PC-9 (cell line): Measurements from ENCODE around the gene UPK1B. TPM values are rescaled to one million over a fixed set of nuclear protein-coding genes. Genes with fewer than 3 reads are reported as not detected.
"Not testable (repeated sequence)": the region's sequence is repeated elsewhere in the genome, so short reads cannot be mapped to it uniquely, and the experiment has no call there.

Experiments
- Bru-seq: library from RNA; stranded (reverse); fragments of 400-500 nt; gene quantifications from one replicate; lab custom pipeline; 2021; lab: Mats Ljungman, UMichigan
- BruChase-seq, 2 experiments: library from RNA; stranded (reverse); fragments of 400-500 nt; gene quantifications; one replicate each; lab custom pipeline; 2021; lab: Mats Ljungman, UMichigan
- BruUV-seq: library from RNA; stranded (reverse); fragments of 400-500 nt; replicated peaks from 2 replicates; lab custom pipeline; 2021; lab: Mats Ljungman, UMichigan
- CTCF ChIA-PET: fragments of 300-600 bp; sonication (Branson Sonifier 250); formaldehyde crosslinking; loops from one replicate; lab custom pipeline; 2022; ENCODE audit warnings: antibody characterized with exemption; lab: Charles Lee
- POLR2A ChIA-PET: fragments of 300-600 bp; sonication (Branson Sonifier 250); formaldehyde crosslinking; loops from one replicate; lab custom pipeline; 2022; ENCODE audit warnings: antibody characterized with exemption; ENCODE audit not compliant: unreplicated experiment; lab: Charles Lee
- DNase-seq, 2 experiments: peaks; one replicate each; pipeline versions ENCODE4 v3.0.0 to v3.0.0-alpha.2; 2015 to 2022; ENCODE audit warnings: mixed read lengths in 1 of 2
- H2AFZ ChIP-seq: fragments of 200-600 bp; sonication (generic); 2 replicates; pipeline ENCODE4 v1.8.1; 2017; ENCODE audit warnings: antibody characterized with exemption
- H3F3A ChIP-seq: fragments of 200-600 bp; sonication (generic); 2 replicates; pipeline ENCODE4 v1.8.1; 2017; ENCODE audit warnings: antibody characterized with exemption, mild to moderate bottlenecking, low read depth; ENCODE audit not compliant: insufficient read depth
- H3K27ac ChIP-seq: fragments of 200-600 bp; sonication (generic); 2 replicates; pipeline ENCODE4 v1.6.1; 2016; ENCODE audit warnings: mixed run types
- H3K27me3 ChIP-seq: fragments of 200-600 bp; sonication (generic); 2 replicates; pipeline ENCODE4 v1.6.1; 2016; ENCODE audit warnings: low read depth, mixed run types; ENCODE audit not compliant: insufficient read depth
- H3K36me3 ChIP-seq: fragments of 200-600 bp; sonication (generic); 2 replicates; pipeline ENCODE4 v1.6.1; 2016; ENCODE audit warnings: low read depth, mixed run types
- H3K4me1 ChIP-seq: fragments of 200-600 bp; sonication (generic); replicated peaks from 2 replicates; pipeline ENCODE4 v1.6.1; 2016; ENCODE audit warnings: mixed run types; ENCODE audit not compliant: insufficient read depth
- H3K4me2 ChIP-seq: fragments of 200-600 bp; sonication (generic); 2 replicates; pipeline ENCODE4 v1.6.1; 2017; ENCODE audit warnings: mixed run types
- H3K4me3 ChIP-seq: fragments of 200-600 bp; sonication (generic); 2 replicates; pipeline ENCODE4 v1.6.1; 2016; ENCODE audit warnings: mixed run types
- H3K79me2 ChIP-seq: fragments of 200-600 bp; sonication (generic); 2 replicates; pipeline ENCODE4 v1.6.1; 2017; ENCODE audit warnings: low read depth, mixed run types
- H3K9me2 ChIP-seq: fragments of 200-600 bp; sonication (generic); 2 replicates; pipeline ENCODE4 v1.8.1; 2017; ENCODE audit warnings: mild to moderate bottlenecking; ENCODE audit not compliant: insufficient read depth
- H3K9me3 ChIP-seq: fragments of 200-600 bp; sonication (generic); 2 replicates; pipeline ENCODE4 v1.8.1; 2016; ENCODE audit warnings: low read depth; ENCODE audit not compliant: insufficient read depth
- H4K20me1 ChIP-seq: fragments of 200-600 bp; sonication (generic); 2 replicates; pipeline ENCODE4 v1.8.1; 2017; ENCODE audit not compliant: insufficient read depth
- CTCF ChIP-seq: fragments of 200-600 bp; sonication (generic); conservative IDR thresholded peaks from 2 replicates; pipeline ENCODE4 v1.6.1; 2017; ENCODE audit warnings: mixed run types, antibody characterized with exemption, mild to moderate bottlenecking, moderate library complexity
- EZH2 ChIP-seq: fragments of 200-600 bp; sonication (generic); IDR thresholded peaks from 2 replicates; pipeline ENCODE4 v1.8.0; 2017; ENCODE audit warnings: antibody characterized with exemption, low read depth
- intact Hi-C: fragments of 100-400 bp; cut with micrococcal nuclease; formaldehyde crosslinking; loops from one replicate; pipeline ENCODE4 v1.10.0; 2022; ENCODE audit not compliant: unreplicated experiment
- long read RNA-seq: library from polyadenylated mRNA; stranded (forward); transcript quantifications from one replicate; pipeline ENCODE4 v2.0.0, GENCODE V29; 2022
- total RNA-seq: library from RNA; stranded (reverse); gene quantifications from 2 replicates; pipeline ENCODE4 v1.2.3, GENCODE V29; 2021

Gene UPK1B
- not detected in 2 replicates for total RNA-seq
- Bru-seq, nascent RNA = percentile 6 among the genes with signal in this experiment
- BruChase-seq, experiment 1, labeled RNA remaining after a 2-hour chase = percentile 7 among the genes with signal in this experiment
- BruChase-seq, experiment 2, labeled RNA remaining after a 6-hour chase = percentile 13 among the genes with signal in this experiment
- long read RNA-seq, partial matches to known transcripts = 0 of 1 reads
- long read RNA-seq, other reads (novel, unspliced or antisense) = 1 of 1 reads

- no peaks in the 10 kb centered on the region for H3K36me3 ChIP-seq
- BruUV-seq = no TSS peak
- H3K4me3 ChIP-seq = no peak within 1 kb of the TSS
- no peak within 1 kb of the TSS for H2AFZ ChIP-seq
- TF ChIP-seq CTCF = no peak
- no peak for TF ChIP-seq EZH2
- no peaks in the 10 kb centered on the region for H3K79me2 ChIP-seq
- no peak within 1 kb of the TSS for H3K4me2 ChIP-seq
- no peaks in the 10 kb centered on the region for H4K20me1 ChIP-seq
- H3K27ac ChIP-seq = no peak within 1 kb of the TSS
- POLR2A ChIA-PET = no interaction called here
- intact Hi-C loops = no loop called here
- H3K27me3 ChIP-seq = no peaks in the 10 kb centered on the region
- H3F3A ChIP-seq = peaks cover 23% of the 10 kb centered on the region
- peaks cover 23% of the 10 kb centered on the region for H3K4me1 ChIP-seq
- CTCF ChIA-PET = no interaction called here
- DNase-seq = no peak
- no peaks in the 10 kb centered on the region for H3K9me3 ChIP-seq
- H3K9me2 ChIP-seq = no peaks in the 10 kb centered on the region
Measured at GRCh38 chr3:119173325-119173724, at the start of gene UPK1B. Gene UPK1B (plus strand): TSS chr3:119173598. CDS start chr3:119186742, 13,144 bp downstream.

- Histone ChIP-seq H3K9me3 (no peaks in the 10 kb centered on the region), H3K4me1 (no peaks in the 10 kb centered on the region), H3K27me3 (no peaks in the 10 kb centered on the region), H3K9me2 (no peaks in the 10 kb centered on the region; the same call in 1 of the 2 replicates), H4K20me1 (no peaks in the 10 kb centered on the region), H3F3A (no peaks in the 10 kb centered on the region), H3K36me3 (no peaks in the 10 kb centered on the region), H3K4me3 (no peak overlapping the region), H3K27ac (no peak overlapping the region), H2AFZ (no peak overlapping the region), H3K4me2 (no peak overlapping the region), H3K79me2 (no peaks in the 10 kb centered on the region)
- ChIA-PET CTCF (no interaction called here), POLR2A (no interaction called here)
- BruUV-seq = no TSS peak
- TF ChIP-seq EZH2 = no peak
- TF ChIP-seq CTCF = no peak
- intact Hi-C loops = no loop called here
- DNase-seq = no peak
Measured at GRCh38 chr3:119125342-119125741, 48.1 kb upstream of the UPK1B start.

GRCh38 chr3:119125742-119126504 lies 47.5 kb upstream of the UPK1B start:
- H4K20me1 ChIP-seq = no peaks in the 10 kb centered on the region
- BruUV-seq = no TSS peak
- no peaks in the 10 kb centered on the region for H3K36me3 ChIP-seq
- no peaks in the 10 kb centered on the region for H3K4me1 ChIP-seq
- H3K4me2 ChIP-seq = no peak overlapping the region
- TF ChIP-seq EZH2 = no peak
- TF ChIP-seq CTCF = no peak
- no peak overlapping the region for H3K27ac ChIP-seq
- H3K9me3 ChIP-seq = no peaks in the 10 kb centered on the region
- H2AFZ ChIP-seq = no peak overlapping the region
- CTCF ChIA-PET = no interaction called here
- intact Hi-C loops = no loop called here
- H3F3A ChIP-seq = no peaks in the 10 kb centered on the region
- H3K27me3 ChIP-seq = no peaks in the 10 kb centered on the region
- POLR2A ChIA-PET = no interaction called here
- DNase-seq = no peak
- no peaks in the 10 kb centered on the region; the same call in 1 of the 2 replicates for H3K9me2 ChIP-seq
- H3K4me3 ChIP-seq = no peak overlapping the region
- no peaks in the 10 kb centered on the region for H3K79me2 ChIP-seq

GRCh38 chr3:119130291-119130690 lies 43.1 kb upstream of the UPK1B start:
- H3K79me2 ChIP-seq, BruUV-seq, H3K27me3 ChIP-seq, H3K4me2 ChIP-seq, H3K9me2 ChIP-seq, H3K27ac ChIP-seq, H3K36me3 ChIP-seq, H2AFZ ChIP-seq, CTCF ChIA-PET, H4K20me1 ChIP-seq, POLR2A ChIA-PET, H3F3A ChIP-seq, DNase-seq, intact Hi-C loops, H3K4me1 ChIP-seq, H3K4me3 ChIP-seq, H3K9me3 ChIP-seq: not testable (repeated sequence)

- H3K27me3 ChIP-seq, H3F3A ChIP-seq, H4K20me1 ChIP-seq, BruUV-seq, DNase-seq, CTCF ChIA-PET, POLR2A ChIA-PET, H2AFZ ChIP-seq, H3K4me1 ChIP-seq, intact Hi-C loops, H3K4me3 ChIP-seq, H3K79me2 ChIP-seq, H3K36me3 ChIP-seq, H3K9me2 ChIP-seq, H3K4me2 ChIP-seq, H3K27ac ChIP-seq, H3K9me3 ChIP-seq: not testable (repeated sequence)
Measured at GRCh38 chr3:119132291-119132690, 41.1 kb upstream of the UPK1B start.
